SU-DHL-6 (cell line): ENCODE measurements around the gene DBF4.
"Not testable (repeated sequence)": the region's sequence is repeated elsewhere in the genome, so short reads cannot be mapped to it uniquely, and the experiment has no call there.

Source experiments
- H2AFZ ChIP-seq: fragments of 200-600 bp; sonication (generic); 2 replicates; pipeline ENCODE4 v1.6.1; 2014; ENCODE audit warnings: low read depth, mild to moderate bottlenecking, moderate library complexity, mixed read lengths, antibody characterized with exemption, low read length; ENCODE audit not compliant: severe bottlenecking
- H3F3A ChIP-seq: fragments of 200-600 bp; shearing (Covaris generic); 2 replicates; pipeline ENCODE4 v1.6.0; 2016; ENCODE audit warnings: antibody characterized with exemption, mild to moderate bottlenecking; ENCODE audit not compliant: insufficient read depth
- H3K27ac ChIP-seq: fragments of 200-600 bp; sonication (generic); 2 replicates; pipeline ENCODE4 v1.5.1; 2016; ENCODE audit warnings: low read depth, mild to moderate bottlenecking, low read length, moderate library complexity, mixed read lengths
- H3K27me3 ChIP-seq: fragments of 200-600 bp; sonication (generic), shearing (Covaris generic); 2 replicates; pipeline ENCODE4 v1.6.0; 2014; ENCODE audit warnings: mild to moderate bottlenecking, low read length
- H3K36me3 ChIP-seq: fragments of 200-600 bp; sonication (generic); 2 replicates; pipeline ENCODE4 v1.6.1; 2014; ENCODE audit warnings: mild to moderate bottlenecking, low read length, mixed read lengths
- H3K4me2 ChIP-seq: fragments of 300-600, 200-600 bp; shearing (Covaris generic), sonication (generic); 2 replicates; pipeline ENCODE4 v1.6.0; 2014; ENCODE audit warnings: low read length, low read depth, mild to moderate bottlenecking; ENCODE audit not compliant: poor library complexity, severe bottlenecking
- H3K4me3 ChIP-seq: fragments of 200-600 bp; sonication (generic); 2 replicates; pipeline ENCODE4 v1.5.1; 2014; ENCODE audit warnings: antibody characterized with exemption, low read length, mild to moderate bottlenecking, mixed read lengths; ENCODE audit not compliant: insufficient read depth, poor library complexity, severe bottlenecking
- H3K79me2 ChIP-seq: fragments of 200-600 bp; sonication (generic); 2 replicates; pipeline ENCODE4 v1.6.1; 2014; ENCODE audit warnings: mild to moderate bottlenecking, low read length, moderate library complexity; ENCODE audit not compliant: insufficient read depth
- H3K9ac ChIP-seq: fragments of 200-600 bp; sonication (generic); 2 replicates; pipeline ENCODE4 v1.7.0; 2014; ENCODE audit warnings: mild to moderate bottlenecking, low read length
- H3K9me2 ChIP-seq: fragments of 200-600 bp; sonication (generic); replicated peaks from 2 replicates; pipeline ENCODE4 v1.6.1; 2014; ENCODE audit warnings: low read length; ENCODE audit not compliant: insufficient read depth
- H3K9me3 ChIP-seq: fragments of 200-600 bp; sonication (generic); 2 replicates; pipeline ENCODE4 v1.6.1; 2014; ENCODE audit warnings: low read length, mixed read lengths; ENCODE audit not compliant: insufficient read depth
- H4K20me1 ChIP-seq: fragments of 200-600 bp; sonication (generic); 2 replicates; pipeline ENCODE4 v1.6.1; 2014; ENCODE audit warnings: low read depth, mild to moderate bottlenecking, antibody characterized with exemption, low read length, moderate library complexity, mixed read lengths
- EZH2phosphoT487 ChIP-seq: fragments of 200-600 bp; sonication (generic), shearing (Covaris generic); conservative IDR thresholded peaks from 2 replicates; pipeline ENCODE4 v1.6.1; 2018; ENCODE audit warnings: mild to moderate bottlenecking, antibody characterized with exemption, low read length, moderate library complexity, mixed read lengths
- TF ChIP-seq, protein P1 (sequence below): fragments of 200-600 bp; sonication (generic); IDR thresholded peaks from one replicate; pipeline ENCODE4 v1.5.1; 2017; ENCODE audit warnings: antibody characterized with exemption, mild to moderate bottlenecking, low read length, moderate library complexity; ENCODE audit not compliant: insufficient read depth, poor library complexity, severe bottlenecking

The DBF4 gene, protein sequence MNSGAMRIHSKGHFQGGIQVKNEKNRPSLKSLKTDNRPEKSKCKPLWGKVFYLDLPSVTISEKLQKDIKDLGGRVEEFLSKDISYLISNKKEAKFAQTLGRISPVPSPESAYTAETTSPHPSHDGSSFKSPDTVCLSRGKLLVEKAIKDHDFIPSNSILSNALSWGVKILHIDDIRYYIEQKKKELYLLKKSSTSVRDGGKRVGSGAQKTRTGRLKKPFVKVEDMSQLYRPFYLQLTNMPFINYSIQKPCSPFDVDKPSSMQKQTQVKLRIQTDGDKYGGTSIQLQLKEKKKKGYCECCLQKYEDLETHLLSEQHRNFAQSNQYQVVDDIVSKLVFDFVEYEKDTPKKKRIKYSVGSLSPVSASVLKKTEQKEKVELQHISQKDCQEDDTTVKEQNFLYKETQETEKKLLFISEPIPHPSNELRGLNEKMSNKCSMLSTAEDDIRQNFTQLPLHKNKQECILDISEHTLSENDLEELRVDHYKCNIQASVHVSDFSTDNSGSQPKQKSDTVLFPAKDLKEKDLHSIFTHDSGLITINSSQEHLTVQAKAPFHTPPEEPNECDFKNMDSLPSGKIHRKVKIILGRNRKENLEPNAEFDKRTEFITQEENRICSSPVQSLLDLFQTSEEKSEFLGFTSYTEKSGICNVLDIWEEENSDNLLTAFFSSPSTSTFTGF

DNA sequence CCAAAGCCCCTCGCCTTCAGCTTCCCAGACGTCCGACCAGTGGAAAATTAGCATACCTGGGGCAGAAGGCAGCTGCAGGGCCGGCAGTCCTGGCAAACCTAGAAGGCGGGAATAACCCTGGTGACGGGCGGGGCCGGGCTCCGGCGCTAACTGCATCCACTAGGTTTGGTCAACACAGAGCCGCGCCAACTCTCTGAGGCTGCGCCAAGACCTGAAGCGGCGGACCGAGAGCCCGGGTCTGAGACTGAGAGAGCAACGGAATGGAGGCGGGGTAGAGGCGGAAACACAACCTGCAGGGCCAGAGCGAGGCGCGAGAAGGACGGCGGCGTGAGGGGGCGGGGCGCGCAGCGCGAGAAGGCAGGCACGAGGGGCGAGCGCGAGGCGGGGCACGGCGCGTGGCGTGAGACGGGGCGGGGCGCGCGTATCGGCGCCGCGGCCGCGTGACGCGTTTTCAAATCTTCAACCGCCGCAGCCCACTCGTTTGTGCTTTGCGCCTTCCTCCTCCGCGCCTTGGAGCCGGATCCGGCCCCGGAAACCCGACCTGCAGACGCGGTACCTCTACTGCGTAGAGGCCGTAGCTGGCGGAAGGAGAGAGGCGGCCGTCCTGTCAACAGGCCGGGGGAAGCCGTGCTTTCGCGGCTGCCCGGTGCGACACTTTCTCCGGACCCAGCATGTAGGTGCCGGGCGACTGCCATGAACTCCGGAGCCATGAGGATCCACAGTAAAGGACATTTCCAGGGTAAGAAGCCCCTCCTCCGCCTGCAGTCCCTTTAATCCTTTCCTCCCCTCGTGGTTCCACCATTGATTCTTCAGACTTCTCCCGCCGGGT is at the start of gene DBF4, which contains the start of gene SLC25A40:
Gene DBF4 (plus strand): TSS at position 454 of the 829 bp plus-strand sequence. CDS start 240 bp downstream, at position 694.
Gene SLC25A40 (minus strand): TSS at position 321 of the 829 bp plus-strand sequence. CDS start 17,633 bp downstream, outside the sequence.
- peaks cover 27% of the 10 kb centered on the region for H3F3A ChIP-seq
- peak within 1 kb of the TSS; percentile 99 for H3K4me3 ChIP-seq
- peaks cover 95% of the 10 kb centered on the region for H3K79me2 ChIP-seq
- TF ChIP-seq, protein P1, sequence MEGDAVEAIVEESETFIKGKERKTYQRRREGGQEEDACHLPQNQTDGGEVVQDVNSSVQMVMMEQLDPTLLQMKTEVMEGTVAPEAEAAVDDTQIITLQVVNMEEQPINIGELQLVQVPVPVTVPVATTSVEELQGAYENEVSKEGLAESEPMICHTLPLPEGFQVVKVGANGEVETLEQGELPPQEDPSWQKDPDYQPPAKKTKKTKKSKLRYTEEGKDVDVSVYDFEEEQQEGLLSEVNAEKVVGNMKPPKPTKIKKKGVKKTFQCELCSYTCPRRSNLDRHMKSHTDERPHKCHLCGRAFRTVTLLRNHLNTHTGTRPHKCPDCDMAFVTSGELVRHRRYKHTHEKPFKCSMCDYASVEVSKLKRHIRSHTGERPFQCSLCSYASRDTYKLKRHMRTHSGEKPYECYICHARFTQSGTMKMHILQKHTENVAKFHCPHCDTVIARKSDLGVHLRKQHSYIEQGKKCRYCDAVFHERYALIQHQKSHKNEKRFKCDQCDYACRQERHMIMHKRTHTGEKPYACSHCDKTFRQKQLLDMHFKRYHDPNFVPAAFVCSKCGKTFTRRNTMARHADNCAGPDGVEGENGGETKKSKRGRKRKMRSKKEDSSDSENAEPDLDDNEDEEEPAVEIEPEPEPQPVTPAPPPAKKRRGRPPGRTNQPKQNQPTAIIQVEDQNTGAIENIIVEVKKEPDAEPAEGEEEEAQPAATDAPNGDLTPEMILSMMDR, result no peak
- TF ChIP-seq EZH2phosphoT487, result no peak
- peaks cover 51% of the 10 kb centered on the region for H3K36me3 ChIP-seq
- H3K4me2 ChIP-seq, result peak within 1 kb of the TSS; percentile 91
- peak within 1 kb of the TSS; percentile 97 for H3K9ac ChIP-seq
- peaks cover 12% of the 10 kb centered on the region for H3K9me3 ChIP-seq
- no peaks in the 10 kb centered on the region for H3K9me2 ChIP-seq
- H3K27me3 ChIP-seq, result no peaks in the 10 kb centered on the region
- H2AFZ ChIP-seq, result peak within 1 kb of the TSS; percentile 86
- peaks cover 12% of the 10 kb centered on the region; the same call in 1 of the 2 replicates for H4K20me1 ChIP-seq
- H3K27ac ChIP-seq, result peak within 1 kb of the TSS; percentile 95

DNA sequence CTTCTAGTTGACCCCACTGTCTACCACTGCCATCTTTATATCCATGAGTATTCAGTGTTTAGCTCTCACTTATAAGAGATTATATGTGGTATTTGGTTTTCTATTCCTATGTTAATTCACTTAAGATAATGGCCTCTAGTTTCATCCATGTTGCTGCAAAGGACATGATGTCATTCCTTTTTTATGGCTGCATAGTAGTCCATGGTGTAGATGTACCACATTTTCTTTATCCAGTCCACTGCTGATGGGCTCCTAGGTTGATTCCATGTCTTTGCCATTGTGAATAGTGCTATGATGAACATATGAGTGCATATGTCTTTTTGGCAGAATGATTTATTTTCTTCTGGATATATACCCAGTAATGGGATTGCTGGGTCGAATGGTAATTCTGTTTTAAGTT is 47.9 kb upstream of the DBF4 start:
- not testable (repeated sequence) for H2AFZ ChIP-seq, H3K27ac ChIP-seq, H3K9me2 ChIP-seq, H3K79me2 ChIP-seq, H3K4me2 ChIP-seq, H3K4me3 ChIP-seq, H3K27me3 ChIP-seq, H4K20me1 ChIP-seq, H3K9ac ChIP-seq
- Histone ChIP-seq H3K9me3 (peaks cover 18% of the 10 kb centered on the region; the same call in 1 of the 2 replicates), H3K36me3 (peaks cover 21% of the 10 kb centered on the region), H3F3A (peaks cover 12% of the 10 kb centered on the region; the same call in 1 of the 2 replicates)

DNA sequence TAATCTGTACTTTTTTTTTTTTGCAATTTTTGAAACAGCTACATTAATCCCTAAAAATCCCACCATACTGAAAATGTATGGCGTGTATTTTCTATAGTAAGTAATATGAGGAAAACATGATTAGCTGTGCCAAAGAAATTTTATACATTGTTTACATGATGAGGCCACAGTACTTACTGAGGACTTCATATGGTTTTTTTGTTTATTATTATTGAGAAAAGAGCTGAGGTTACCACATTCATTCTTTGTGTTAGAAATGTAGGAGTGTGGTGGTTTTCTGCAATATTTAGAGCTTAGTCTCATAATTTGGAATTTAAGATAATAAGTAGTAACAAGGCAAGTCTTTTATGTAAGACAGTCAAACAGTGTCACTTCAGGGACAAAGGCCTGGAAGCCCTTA is 45.2 kb upstream of the DBF4 start:
- Histone ChIP-seq H2AFZ (no peak overlapping the region), H3K9ac (no peak overlapping the region), H3K27me3 (no peaks in the 10 kb centered on the region), H3F3A (peaks cover 12% of the 10 kb centered on the region; the same call in 1 of the 2 replicates), H4K20me1 (no peaks in the 10 kb centered on the region), H3K27ac (no peak overlapping the region), H3K4me3 (no peak overlapping the region), H3K4me2 (no peak overlapping the region), H3K36me3 (peaks cover 41% of the 10 kb centered on the region), H3K9me3 (peaks cover 7% of the 10 kb centered on the region; the same call in 1 of the 2 replicates), H3K79me2 (no peaks in the 10 kb centered on the region), H3K9me2 (no peaks in the 10 kb centered on the region)
- TF ChIP-seq, protein P1, result no peak
